GM12892 (cell line): ENCODE results near the gene CDHR3.

ENCODE experiments used
- POLR2A ChIP-seq: IDR thresholded peaks from 2 replicates; pipeline ENCODE4 v1.6.1; 2011; ENCODE audit warnings: low read depth, low read length, control low read depth
- POLR2AphosphoS5 ChIP-seq: IDR thresholded peaks from 2 replicates; pipeline ENCODE4 v1.6.1; 2011; ENCODE audit warnings: low read depth, low read length, control low read depth

DNA sequence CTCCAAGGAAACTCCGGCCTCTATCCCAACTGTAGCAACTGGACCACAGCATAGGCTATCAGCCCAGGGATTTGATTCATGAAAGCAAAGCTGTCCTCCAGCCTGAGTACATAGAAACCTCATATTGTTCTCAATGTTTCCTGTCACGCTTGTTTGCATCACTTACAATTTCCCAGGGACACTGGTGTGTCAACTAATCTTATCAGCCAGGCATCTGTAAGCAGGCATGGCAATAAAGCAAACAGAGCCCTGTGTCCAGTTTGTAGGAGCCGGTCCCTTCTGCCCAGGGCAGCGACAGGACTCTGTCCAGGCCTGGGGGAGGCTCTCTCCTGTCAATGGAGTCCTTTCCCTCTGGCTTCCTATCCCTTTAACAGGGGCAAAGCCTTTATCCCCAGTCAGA is 23.0 kb upstream of the CDHR3 start:
- TF ChIP-seq POLR2A (no peak), POLR2AphosphoS5 (no peak)
